GM12878 (cell line): Measurements from ENCODE around the gene PNMT. TPM values are rescaled to one million over a fixed set of nuclear protein-coding genes. Genes with fewer than 3 reads are reported as not detected.

Source experiments
- ATF2 ChIP-seq: IDR thresholded peaks from 2 replicates; pipeline ENCODE4 v1.6.1; 2012; ENCODE audit warnings: low read length, inconsistent platforms
- ATF7 ChIP-seq: fragments of 450-650 bp; IDR thresholded peaks from 2 replicates; pipeline ENCODE4 v1.6.1; 2016; ENCODE audit warnings: low read depth, mild to moderate bottlenecking
- CREM ChIP-seq: IDR thresholded peaks from 2 replicates; pipeline ENCODE4 v1.6.1; 2014; ENCODE audit warnings: antibody characterized with exemption, low read depth
- DPF2 ChIP-seq: fragments of 450-650 bp; IDR thresholded peaks from 2 replicates; pipeline ENCODE4 v1.6.1; 2017; ENCODE audit warnings: mild to moderate bottlenecking
- EED ChIP-seq: sonication (generic); IDR thresholded peaks from 2 replicates; pipeline ENCODE4 v1.6.1; 2016; ENCODE audit warnings: antibody characterized with exemption, low read depth
- FOXK2 ChIP-seq: fragments of 450-650 bp; IDR thresholded peaks from 2 replicates; pipeline ENCODE4 v1.6.1; 2017; ENCODE audit warnings: mild to moderate bottlenecking, moderate library complexity
- HDGF ChIP-seq: fragments of 450-650 bp; IDR thresholded peaks from 2 replicates; pipeline ENCODE4 v1.6.1; 2016; ENCODE audit warnings: antibody characterized with exemption
- IKZF1 ChIP-seq: fragments of 450-650 bp; conservative IDR thresholded peaks from 2 replicates; pipeline ENCODE4 v1.6.1; 2017; ENCODE audit warnings: antibody characterized with exemption, mild to moderate bottlenecking
- JUNB ChIP-seq: IDR thresholded peaks from 2 replicates; pipeline ENCODE4 v1.6.1; 2016; ENCODE audit warnings: antibody characterized with exemption, mild to moderate bottlenecking
- KDM1A ChIP-seq: fragments of 200-600 bp; sonication (generic); IDR thresholded peaks from 2 replicates; pipeline ENCODE4 v1.6.1; 2016; ENCODE audit warnings: borderline replicate concordance
- MXI1 ChIP-seq: fragments of 150-350 bp; IDR thresholded peaks from 2 replicates; pipeline ENCODE4 v1.6.1; 2011; ENCODE audit warnings: low read depth, mild to moderate bottlenecking, inconsistent platforms, low read length, improper control_type of control experiment
- NR2F1 ChIP-seq: fragments of 450-650 bp; conservative IDR thresholded peaks from 2 replicates; pipeline ENCODE4 v1.6.1; 2017; ENCODE audit warnings: mild to moderate bottlenecking
- PKNOX1 ChIP-seq: fragments of 450-650 bp; IDR thresholded peaks from 2 replicates; pipeline ENCODE4 v1.6.1; 2016; ENCODE audit warnings: mild to moderate bottlenecking
- POLR2AphosphoS5 ChIP-seq: IDR thresholded peaks from 2 replicates; pipeline ENCODE4 v1.6.1; 2011; ENCODE audit warnings: mild to moderate bottlenecking, low read length, inconsistent platforms
- RAD51 ChIP-seq: fragments of 450-650 bp; IDR thresholded peaks from 2 replicates; pipeline ENCODE4 v1.6.1; 2016; ENCODE audit warnings: moderate library complexity, mild to moderate bottlenecking, inconsistent platforms
- SIN3A ChIP-seq: IDR thresholded peaks from 2 replicates; pipeline ENCODE4 v1.6.1; 2012; ENCODE audit warnings: low read depth, low read length, improper control_type of control experiment
- SKIL ChIP-seq: fragments of 450-650 bp; IDR thresholded peaks from 2 replicates; pipeline ENCODE4 v1.6.1; 2017; ENCODE audit warnings: mild to moderate bottlenecking, low read depth, inconsistent platforms; ENCODE audit not compliant: poor library complexity, severe bottlenecking
- SREBF2 ChIP-seq: IDR thresholded peaks from 2 replicates; pipeline ENCODE4 v1.6.1; 2012; ENCODE audit warnings: mild to moderate bottlenecking, low read length
- TCF12 ChIP-seq: IDR thresholded peaks from 2 replicates; pipeline ENCODE4 v1.6.1; 2011; ENCODE audit warnings: low read depth, mild to moderate bottlenecking, low read length
- polyA plus RNA-seq, 11 experiments: library from polyadenylated mRNA; depleted of rRNA in 4 of 11; unstranded in 6 of 11; stranded (reverse) in 5 of 11; fragments of >200 nt; fragmentation: Nextera tagmentation in 4 of 11; fragmentation: Illumina TruSeq in 1 of 11; extraction: Ambion mirVana in 4 of 11; extraction: Trizol in 1 of 11; gene quantifications; 1 replicate in 1 of 11; 2 replicates in 10 of 11; pipeline versions ENCODE4 v1.2.1 to v1.2.3, GENCODE V29; 2011 to 2016; ENCODE audit warnings: inconsistent platforms in 2 of 11, missing spikeins in 2 of 11, low read depth in 1 of 11
- total RNA-seq, 4 experiments: library from RNA; depleted of rRNA in 3 of 4; stranded (reverse); fragments of >200 nt in 3 of 4; fragmentation: Illumina TruSeq in 1 of 4; extraction: Trizol in 1 of 4; gene quantifications; 2 replicates each; pipeline versions ENCODE4 v1.2.1 to v1.2.3, GENCODE V29; 2013 to 2021

The PNMT gene
- total and polyA plus RNA-seq, 10 of the 15 experiments (the other 5 are each of a cell fraction or from before 2014, with no cell fraction given) = not detected

- TF ChIP-seq ATF7 (peak; percentile 73), TCF12 (peak; percentile 87), SIN3A (no peak), SREBF2 (no peak), HDGF (no peak), MXI1 (no peak), DPF2 (peak; percentile 74; the same call in 1 of the 2 replicates), POLR2AphosphoS5 (no peak), EED (0 out of 2 replicates have a peak, but pooled peaks have one; percentile 39), SKIL (no peak), IKZF1 (peak; percentile 51), FOXK2 (no peak), PKNOX1 (peak; percentile 29; the same call in 1 of the 2 replicates), RAD51 (no peak), KDM1A (no peak), ATF2 (0 out of 2 replicates have a peak, but pooled peaks have one; percentile 45), JUNB (0 out of 2 replicates have a peak, but pooled peaks have one; percentile 26), CREM (peak; percentile 56; the same call in 1 of the 2 replicates), NR2F1 (peak; percentile 58; the same call in 1 of the 2 replicates)
These were observed 34.9 kb downstream of the PNMT start (continued) for GRCh38 chr17:39702901-39703893.
